H1 (cell line): ENCODE measurements around the gene GLIPR2. TPM values are rescaled to one million over a fixed set of nuclear protein-coding genes. Genes with fewer than 3 reads are reported as not detected.

Source experiments
- CTCF ChIA-PET: fragments of 300-600 bp; sonication (Branson Sonifier 250); formaldehyde crosslinking; loops from one replicate; lab custom pipeline; 2021; ENCODE audit not compliant: partially characterized antibody; lab: Charles Lee
- POLR2A ChIA-PET: fragments of 300-600 bp; sonication (Branson Sonifier 250); formaldehyde crosslinking; loops from one replicate; lab custom pipeline; 2021; ENCODE audit warnings: inconsistent platforms; ENCODE audit not compliant: partially characterized antibody; lab: Charles Lee
- DNase-seq, 2 experiments: peaks; one replicate each; pipeline versions ENCODE4 v3.0.0 to v3.0.0-alpha.2; 2010 to 2022; ENCODE audit warnings: low spot score in 2 of 2, low read depth in 1 of 2, mixed read lengths in 1 of 2
- FAIRE-seq: peaks from 2 replicates; lab custom pipeline; 2011; peaks lifted over from hg19 to GRCh38; lab: Jason Lieb, UNC
- H2AFZ ChIP-seq: 2 replicates; pipeline ENCODE4 v1.8.1; 2012; ENCODE audit warnings: low read length, inconsistent platforms
- H2AK5ac ChIP-seq: 2 replicates; pipeline ENCODE4 v1.6.1; 2013; ENCODE audit warnings: low read depth, low read length
- H2BK120ac ChIP-seq: replicated peaks from 2 replicates; pipeline ENCODE3; 2013; ENCODE audit warnings: low read depth, low read length, inconsistent platforms
- H2BK12ac ChIP-seq: 2 replicates; pipeline ENCODE4 v1.6.1; 2013; ENCODE audit warnings: low read depth, low read length
- H2BK15ac ChIP-seq: 2 replicates; pipeline ENCODE4 v1.6.1; 2013; ENCODE audit warnings: low read length
- H2BK20ac ChIP-seq: 2 replicates; pipeline ENCODE4 v1.6.1; 2013; ENCODE audit warnings: low read length
- H2BK5ac ChIP-seq: 2 replicates; pipeline ENCODE4 v1.6.1; 2013; ENCODE audit warnings: low read depth, low read length
- H3K14ac ChIP-seq: 2 replicates; pipeline ENCODE4 v1.6.1; 2013; ENCODE audit warnings: inconsistent platforms; ENCODE audit not compliant: insufficient read length
- H3K18ac ChIP-seq: 2 replicates; pipeline ENCODE4 v1.6.1; 2013; ENCODE audit warnings: low read length; ENCODE audit errors: extremely low read depth
- H3K23ac ChIP-seq: 2 replicates; pipeline ENCODE4 v1.6.1; 2013; ENCODE audit warnings: inconsistent platforms; ENCODE audit not compliant: insufficient read length
- H3K23me2 ChIP-seq: 2 replicates; pipeline ENCODE4 v1.6.1; 2013; ENCODE audit warnings: low read depth, low read length
- H3K27ac ChIP-seq: 2 replicates; pipeline ENCODE4 v1.6.1; 2011; ENCODE audit warnings: low read depth, low read length, inconsistent platforms
- H3K27me3 ChIP-seq, 4 experiments: replicated peaks in 1 of 4; 1 replicate in 1 of 4; 2 replicates in 3 of 4; pipeline versions ENCODE4 v1.6.1 to v1.8.1; 2011 to 2013; ENCODE audit warnings: low read length in 3 of 4, mild to moderate bottlenecking in 3 of 4, inconsistent platforms in 2 of 4, mixed read lengths in 2 of 4, moderate library complexity in 1 of 4; ENCODE audit not compliant: control insufficient read depth in 3 of 4, insufficient read depth in 3 of 4; ENCODE audit errors: extremely low read depth in 1 of 4
- H3K36me3 ChIP-seq, 4 experiments: 2 replicates each; pipeline versions ENCODE4 v1.6.1 to v1.8.1; 2011 to 2013; ENCODE audit warnings: mild to moderate bottlenecking in 4 of 4, low read length in 3 of 4, moderate library complexity in 2 of 4, control low read depth in 1 of 4, inconsistent platforms in 1 of 4; ENCODE audit not compliant: insufficient read depth in 4 of 4, control insufficient read depth in 2 of 4
- H3K4ac ChIP-seq: replicated peaks from 2 replicates; pipeline ENCODE3; 2013; ENCODE audit warnings: low read length, low read depth, mixed read lengths, inconsistent platforms; ENCODE audit not compliant: insufficient read length
- H3K4me1 ChIP-seq, 4 experiments: replicated peaks in 1 of 4; 1 replicate in 1 of 4; 2 replicates in 3 of 4; pipeline versions ENCODE4 v1.6.1 to v1.8.1; 2011 to 2013; ENCODE audit warnings: low read length in 3 of 4, inconsistent platforms in 2 of 4, mixed read lengths in 1 of 4; ENCODE audit not compliant: insufficient read depth in 4 of 4, control insufficient read depth in 3 of 4
- H3K4me2 ChIP-seq, 2 experiments: 2 replicates each; pipeline versions ENCODE4 v1.6.1 to v1.8.1; 2011 to 2013; ENCODE audit warnings: low read depth in 2 of 2, low read length in 2 of 2, control low read depth in 1 of 2, inconsistent platforms in 1 of 2, mild to moderate bottlenecking in 1 of 2; ENCODE audit not compliant: insufficient read depth in 1 of 2
- H3K4me3 ChIP-seq, 4 experiments: fragments of 200-600, 300-600 bp in 1 of 4; sonication (generic), shearing (Covaris generic), sonication (Bioruptor Twin) in 1 of 4; 2 replicates each; pipeline versions ENCODE4 v1.5.1 to v1.8.1; 2011 to 2016; ENCODE audit warnings: low read length in 4 of 4, low read depth in 3 of 4, control low read depth in 2 of 4, inconsistent platforms in 2 of 4, mild to moderate bottlenecking in 2 of 4, mixed read lengths in 1 of 4, moderate library complexity in 1 of 4; ENCODE audit not compliant: insufficient read depth in 2 of 4; ENCODE audit errors: extremely low read depth in 1 of 4
- H3K56ac ChIP-seq: replicated peaks from 2 replicates; pipeline ENCODE3; 2013; ENCODE audit warnings: low read depth, mild to moderate bottlenecking, mixed read lengths, low read length, inconsistent platforms; ENCODE audit not compliant: insufficient read length
- H3K79me1 ChIP-seq: 2 replicates; pipeline ENCODE4 v1.6.1; 2013; ENCODE audit warnings: low read depth, low read length, control low read depth
- H3K79me2 ChIP-seq, 2 experiments: 2 replicates each; pipeline versions ENCODE4 v1.6.1 to v1.8.1; 2012 to 2013; ENCODE audit warnings: low read length in 2 of 2, mild to moderate bottlenecking in 2 of 2, inconsistent platforms in 1 of 2; ENCODE audit not compliant: insufficient read depth in 2 of 2, control insufficient read depth in 1 of 2
- H3K9ac ChIP-seq, 4 experiments: replicated peaks in 1 of 4; 1 replicate in 1 of 4; 2 replicates in 3 of 4; pipeline versions ENCODE4 v1.6.1 to v1.8.1; 2011 to 2013; ENCODE audit warnings: low read depth in 3 of 4, low read length in 3 of 4, control low read depth in 2 of 4, mild to moderate bottlenecking in 2 of 4, moderate library complexity in 2 of 4, inconsistent platforms in 1 of 4; ENCODE audit errors: extremely low read depth in 1 of 4
- H3K9me3 ChIP-seq, 2 experiments: 2 replicates each; pipeline versions ENCODE4 v1.6.1 to v1.8.1; 2012 to 2013; ENCODE audit warnings: mild to moderate bottlenecking in 2 of 2, moderate library complexity in 2 of 2, control low read depth in 1 of 2, inconsistent platforms in 1 of 2, low read depth in 1 of 2, low read length in 1 of 2, mixed read lengths in 1 of 2; ENCODE audit not compliant: insufficient read depth in 2 of 2
- H4K20me1 ChIP-seq, 2 experiments: replicated peaks in 1 of 2; 2 replicates each; pipeline versions ENCODE3 to v1.8.1; 2011 to 2013; ENCODE audit warnings: inconsistent platforms in 2 of 2, low read length in 2 of 2, mild to moderate bottlenecking in 1 of 2; ENCODE audit not compliant: insufficient read depth in 2 of 2, control insufficient read depth in 1 of 2
- H4K5ac ChIP-seq: 2 replicates; pipeline ENCODE4 v1.6.1; 2013; ENCODE audit warnings: low read length, low read depth, mixed read lengths, inconsistent platforms; ENCODE audit not compliant: insufficient read length
- H4K8ac ChIP-seq: 2 replicates; pipeline ENCODE4 v1.8.0; 2013; ENCODE audit warnings: mild to moderate bottlenecking, moderate library complexity, low read length, inconsistent platforms; ENCODE audit not compliant: insufficient read depth; ENCODE audit errors: extremely low read depth
- H4K91ac ChIP-seq: replicated peaks from 2 replicates; pipeline ENCODE3; 2013; ENCODE audit warnings: low read length, mixed read lengths, inconsistent platforms; ENCODE audit not compliant: insufficient read length
- BACH1 ChIP-seq: IDR thresholded peaks from 2 replicates; pipeline ENCODE4 v1.6.1; 2012; ENCODE audit warnings: low read length, improper control_type of control experiment
- BCL11A ChIP-seq, 2 experiments: IDR thresholded peaks; one replicate each; pipeline ENCODE4 v1.6.1; 2011; ENCODE audit warnings: low read depth in 2 of 2, low read length in 2 of 2, mild to moderate bottlenecking in 2 of 2
- CEBPB ChIP-seq: IDR thresholded peaks from 2 replicates; pipeline ENCODE4 v1.6.1; 2012; ENCODE audit warnings: low read depth, low read length
- CHD2 ChIP-seq: IDR thresholded peaks from 2 replicates; pipeline ENCODE4 v1.6.1; 2012; ENCODE audit warnings: low read length, improper control_type of control experiment
- CTBP2 ChIP-seq: IDR thresholded peaks from 2 replicates; pipeline ENCODE4 v1.7.0; 2011; ENCODE audit warnings: borderline replicate concordance, mild to moderate bottlenecking, moderate library complexity, mixed read lengths, low read length; ENCODE audit not compliant: insufficient read depth, insufficient read length
- GTF2F1 ChIP-seq: IDR thresholded peaks from 2 replicates; pipeline ENCODE4 v1.6.1; 2012; ENCODE audit warnings: low read depth, low read length, improper control_type of control experiment, borderline replicate concordance
- POLR2AphosphoS5 ChIP-seq: IDR thresholded peaks from 2 replicates; pipeline ENCODE4 v1.6.1; 2011; ENCODE audit warnings: low read depth, low read length
- RAD21 ChIP-seq, 2 experiments: IDR thresholded peaks in 1 of 2; conservative IDR thresholded peaks in 1 of 2; 2 replicates each; pipeline ENCODE4 v1.6.1; 2011; ENCODE audit warnings: low read depth in 2 of 2, low read length in 2 of 2, improper control_type of control experiment in 1 of 2, inconsistent platforms in 1 of 2, mild to moderate bottlenecking in 1 of 2, moderate library complexity in 1 of 2
- RFX5 ChIP-seq: IDR thresholded peaks from 2 replicates; pipeline ENCODE4 v1.6.1; 2011; ENCODE audit warnings: low read depth, low read length, improper control_type of control experiment, borderline replicate concordance
- RXRA ChIP-seq: IDR thresholded peaks from 2 replicates; pipeline ENCODE4 v1.6.1; 2011; ENCODE audit warnings: low read depth, mild to moderate bottlenecking, low read length, moderate library complexity; ENCODE audit not compliant: insufficient read depth
- SIN3A ChIP-seq, 2 experiments: IDR thresholded peaks in 1 of 2; conservative IDR thresholded peaks in 1 of 2; 2 replicates each; pipeline ENCODE4 v1.6.1; 2011 to 2012; ENCODE audit warnings: low read length in 2 of 2, improper control_type of control experiment in 1 of 2, low read depth in 1 of 2, mild to moderate bottlenecking in 1 of 2
- SP4 ChIP-seq: IDR thresholded peaks from 2 replicates; pipeline ENCODE4 v1.6.1; 2012; ENCODE audit warnings: low read length, inconsistent platforms
- TBP ChIP-seq: IDR thresholded peaks from 2 replicates; pipeline ENCODE4 v1.6.1; 2011; ENCODE audit warnings: low read depth, low read length, improper control_type of control experiment
- TCF12 ChIP-seq: IDR thresholded peaks from 2 replicates; pipeline ENCODE4 v1.6.1; 2011; ENCODE audit warnings: low read depth, mild to moderate bottlenecking, low read length
- YY1 ChIP-seq: IDR thresholded peaks from 2 replicates; pipeline ENCODE4 v1.6.1; 2011; ENCODE audit warnings: low read depth, mild to moderate bottlenecking, low read length
- WGBS, 2 experiments: shearing (Covaris generic) in 1 of 2; methylation state at CpG; one replicate each; pipeline versions ENCODE4 v1.1.6 to v1.1.7; 2013 to 2015; ENCODE audit warnings: low lambda C conversion rate in 2 of 2, mixed read lengths in 2 of 2, inconsistent platforms in 1 of 2, low coverage in 1 of 2, missing lambda C conversion rate in 1 of 2; ENCODE audit not compliant: insufficient replicate concordance in 2 of 2, insufficient coverage in 1 of 2, insufficient read length in 1 of 2; ENCODE audit errors: extremely low coverage in 1 of 2, missing lambda C conversion rate in 1 of 2; 5-methylcytosine and 5-hydroxymethylcytosine counted together
- polyA plus RNA-seq, 7 experiments: library from polyadenylated mRNA; depleted of rRNA in 3 of 7; stranded (reverse) in 5 of 7; unstranded in 2 of 7; fragments of >200 nt in 5 of 7; fragments of 200-250 nt in 2 of 7; gene quantifications; 1 replicate in 5 of 7; 2 replicates in 1 of 7; 4 replicates in 1 of 7; pipeline versions ENCODE4 v1.2.1 to v1.2.3, GENCODE V29; 2011 to 2013; ENCODE audit warnings: missing spikeins in 2 of 7, mixed read lengths in 2 of 7
- total RNA-seq: library from RNA; stranded (reverse); fragmentation: NEBNext Ultra II Directional; extraction: Animal tissue kit (Norgen Biotek cat#: 25700); gene quantifications from 2 replicates; pipeline ENCODE4 v1.2.1, GENCODE V29; 2021

The GLIPR2 gene
- total and polyA plus RNA-seq, 2 of the 8 experiments (the other 6 are each of a cell fraction or from before 2014, with no cell fraction given): 7.9 to 12.0 TPM

- H3K4me2 ChIP-seq: no peak overlapping the region
- no peak overlapping the region for H3K14ac ChIP-seq
- peaks cover 0 to 5% (median 0%) of the 10 kb centered on the region in 4 experiments; a peak in 2 of 8 replicates for H3K36me3 ChIP-seq
- no peak overlapping the region for H3K9ac ChIP-seq
- POLR2A ChIA-PET: no interaction called here
- H3K4me3 ChIP-seq: no peak overlapping the region
- H3K79me1 ChIP-seq: no peaks in the 10 kb centered on the region
- no peak overlapping the region for H2BK12ac ChIP-seq
- no peaks in the 10 kb centered on the region for H3K79me2 ChIP-seq
- H2BK20ac ChIP-seq: no peak overlapping the region
- no peak overlapping the region for H3K4ac ChIP-seq
- CTCF ChIA-PET: interaction anchor here (1.0 to 1.1 kb wide), 4 partner anchors 18 to 207 kb away, joined by 3 to 4 read pairs (median 4); no protein-coding TSS in a partner anchor
- no peak overlapping the region for H3K23ac ChIP-seq
- no peak overlapping the region for H2BK120ac ChIP-seq
- H3K23me2 ChIP-seq: no peaks in the 10 kb centered on the region
- H3K4me1 ChIP-seq: no peaks in the 10 kb centered on the region
- H2BK15ac ChIP-seq: no peak overlapping the region
- no peaks in the 10 kb centered on the region for H4K20me1 ChIP-seq
- H4K5ac ChIP-seq: no peak overlapping the region
- no peak overlapping the region for H2AK5ac ChIP-seq
- no peak overlapping the region for H4K8ac ChIP-seq
- DNase-seq: no peak
- H4K91ac ChIP-seq: no peak overlapping the region
- H3K56ac ChIP-seq: no peak overlapping the region
- no peak for FAIRE-seq
- no peak overlapping the region for H2BK5ac ChIP-seq
- H2AFZ ChIP-seq: no peak overlapping the region
- WGBS, 2 experiments: 87% methylated on average over 7 of the region's 7 CpGs; no CpG with 5 or more reads in 1 of the 2 experiments
- no peak overlapping the region for H3K18ac ChIP-seq
- no peak overlapping the region for H3K27ac ChIP-seq
- no peaks in the 10 kb centered on the region for H3K27me3 ChIP-seq
- H3K9me3 ChIP-seq: no peaks in the 10 kb centered on the region
- TF ChIP-seq YY1 (no peak), SP4 (no peak), RFX5 (no peak), CHD2 (no peak), CTBP2 (no peak), TBP (no peak), RXRA (no peak), BACH1 (no peak), SIN3A (conservative IDR thresholded peaks at IDR 0.05 in 1 of 2, IDR thresholded peaks at IDR 0.05 in 1 of 2; ENCODE audit: low read depth in 1 of 2, low read length in 2 of 2) (no peak), GTF2F1 (no peak), TCF12 (no peak), CEBPB (no peak), BCL11A (IDR thresholded peaks at IDR 0.05; ENCODE audit: low read depth in 2 of 2, low read length in 2 of 2) (no peak), POLR2AphosphoS5 (no peak), RAD21 (IDR thresholded peaks at IDR 0.05 in 1 of 2, conservative IDR thresholded peaks at IDR 0.05 in 1 of 2; ENCODE audit: low read depth in 2 of 2, low read length in 2 of 2) (no peak)
These were observed 14.6 kb upstream of the GLIPR2 start for GRCh38 chr9:36121971-36122370.
